ENCODE measurements around the gene NACAD.

NACAD gene

DNA sequence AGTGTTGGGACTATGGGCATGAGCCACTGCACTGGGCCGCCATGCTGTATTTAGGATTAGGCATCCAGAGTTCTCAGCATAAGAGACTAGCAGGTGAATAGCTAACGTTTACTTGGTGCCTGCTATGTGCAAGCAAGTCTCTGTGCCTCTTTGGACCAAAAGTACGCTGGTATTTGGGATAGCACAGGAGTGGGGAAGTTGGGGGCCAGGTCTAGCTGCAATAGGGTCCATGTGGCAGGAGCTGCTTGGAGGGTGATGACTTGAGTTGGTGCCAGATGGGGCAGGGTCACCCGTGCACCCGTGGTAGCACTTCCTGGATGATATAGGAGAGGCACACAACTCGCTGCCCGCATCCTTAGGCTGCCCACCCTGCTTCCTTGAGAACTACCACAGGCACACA, 22.4 kb downstream of the NACAD start:
- Mint-ChIP-seq H3K9me3 (no peaks in the 10 kb centered on the region), H3K27me3 (ENCODE audit: low read depth) (no peaks in the 10 kb centered on the region), H3K27ac (no peak overlapping the region), H3K4me1 (no peaks in the 10 kb centered on the region), H3K36me3 (ENCODE audit: low read depth) (peaks cover 39% of the 10 kb centered on the region), H3K4me3 (no peak overlapping the region)
- TF ChIP-seq, protein P1, sequence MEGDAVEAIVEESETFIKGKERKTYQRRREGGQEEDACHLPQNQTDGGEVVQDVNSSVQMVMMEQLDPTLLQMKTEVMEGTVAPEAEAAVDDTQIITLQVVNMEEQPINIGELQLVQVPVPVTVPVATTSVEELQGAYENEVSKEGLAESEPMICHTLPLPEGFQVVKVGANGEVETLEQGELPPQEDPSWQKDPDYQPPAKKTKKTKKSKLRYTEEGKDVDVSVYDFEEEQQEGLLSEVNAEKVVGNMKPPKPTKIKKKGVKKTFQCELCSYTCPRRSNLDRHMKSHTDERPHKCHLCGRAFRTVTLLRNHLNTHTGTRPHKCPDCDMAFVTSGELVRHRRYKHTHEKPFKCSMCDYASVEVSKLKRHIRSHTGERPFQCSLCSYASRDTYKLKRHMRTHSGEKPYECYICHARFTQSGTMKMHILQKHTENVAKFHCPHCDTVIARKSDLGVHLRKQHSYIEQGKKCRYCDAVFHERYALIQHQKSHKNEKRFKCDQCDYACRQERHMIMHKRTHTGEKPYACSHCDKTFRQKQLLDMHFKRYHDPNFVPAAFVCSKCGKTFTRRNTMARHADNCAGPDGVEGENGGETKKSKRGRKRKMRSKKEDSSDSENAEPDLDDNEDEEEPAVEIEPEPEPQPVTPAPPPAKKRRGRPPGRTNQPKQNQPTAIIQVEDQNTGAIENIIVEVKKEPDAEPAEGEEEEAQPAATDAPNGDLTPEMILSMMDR (IDR thresholded peaks at IDR 0.05; ENCODE audit: unreplicated experiment in 3 of 3) = no peak

DNA sequence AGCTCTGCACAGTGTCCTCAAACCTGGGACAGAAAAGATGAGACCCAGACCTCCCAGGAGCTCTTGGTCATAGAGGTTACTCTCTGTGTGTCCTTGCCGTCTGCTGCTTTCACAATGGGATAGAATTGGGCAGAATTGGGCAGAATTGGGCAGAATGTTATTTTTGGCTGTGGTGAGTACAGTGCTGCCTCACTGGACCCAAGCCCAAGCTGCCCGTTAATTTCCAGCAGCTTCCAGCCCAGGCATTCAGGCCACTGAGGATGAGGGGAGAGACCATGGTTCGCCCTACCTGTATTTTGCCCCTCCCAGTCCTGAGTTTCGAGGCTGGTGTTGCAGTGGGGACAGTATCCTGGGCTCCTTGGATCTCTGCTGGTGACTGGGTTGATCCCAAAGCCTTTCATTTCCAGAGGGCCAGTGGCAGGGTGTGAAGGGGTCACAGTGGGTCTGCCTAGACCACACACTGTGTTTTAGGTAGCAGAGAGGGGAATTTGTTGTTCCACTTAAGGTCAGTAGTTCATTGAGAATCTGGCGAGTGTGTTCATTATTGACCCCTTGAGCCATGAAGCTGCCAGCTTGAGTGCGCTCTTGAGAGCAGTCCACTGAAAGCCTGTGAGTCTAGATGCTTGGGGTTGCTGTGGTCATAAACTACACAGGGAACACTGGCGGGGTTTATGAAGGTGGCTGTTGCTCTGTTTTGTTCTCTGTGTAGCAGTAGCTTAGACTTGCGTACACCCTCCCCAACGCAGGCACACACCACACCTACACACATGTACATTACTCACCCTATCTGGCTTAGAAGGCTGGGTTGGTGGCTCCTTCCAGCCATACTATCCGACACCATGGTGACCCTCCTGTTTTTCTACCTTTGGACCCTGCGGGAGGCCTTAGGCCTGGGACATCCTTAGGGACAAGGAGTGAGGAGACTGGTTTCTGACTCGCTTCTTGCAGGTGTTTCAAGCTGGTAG, 23.5 kb downstream of the NACAD start:
- H3K4me1 Mint-ChIP-seq = no peaks in the 10 kb centered on the region
- H3K27ac Mint-ChIP-seq = no peak overlapping the region
- TF ChIP-seq, protein P1 (IDR thresholded peaks at IDR 0.05; ENCODE audit: unreplicated experiment in 3 of 3) = no peak
- H3K36me3 Mint-ChIP-seq (ENCODE audit: low read depth) = peaks cover 46% of the 10 kb centered on the region
- H3K9me3 Mint-ChIP-seq = no peaks in the 10 kb centered on the region
- no peaks in the 10 kb centered on the region for H3K27me3 Mint-ChIP-seq (ENCODE audit: low read depth)
- H3K4me3 Mint-ChIP-seq = no peak overlapping the region

DNA sequence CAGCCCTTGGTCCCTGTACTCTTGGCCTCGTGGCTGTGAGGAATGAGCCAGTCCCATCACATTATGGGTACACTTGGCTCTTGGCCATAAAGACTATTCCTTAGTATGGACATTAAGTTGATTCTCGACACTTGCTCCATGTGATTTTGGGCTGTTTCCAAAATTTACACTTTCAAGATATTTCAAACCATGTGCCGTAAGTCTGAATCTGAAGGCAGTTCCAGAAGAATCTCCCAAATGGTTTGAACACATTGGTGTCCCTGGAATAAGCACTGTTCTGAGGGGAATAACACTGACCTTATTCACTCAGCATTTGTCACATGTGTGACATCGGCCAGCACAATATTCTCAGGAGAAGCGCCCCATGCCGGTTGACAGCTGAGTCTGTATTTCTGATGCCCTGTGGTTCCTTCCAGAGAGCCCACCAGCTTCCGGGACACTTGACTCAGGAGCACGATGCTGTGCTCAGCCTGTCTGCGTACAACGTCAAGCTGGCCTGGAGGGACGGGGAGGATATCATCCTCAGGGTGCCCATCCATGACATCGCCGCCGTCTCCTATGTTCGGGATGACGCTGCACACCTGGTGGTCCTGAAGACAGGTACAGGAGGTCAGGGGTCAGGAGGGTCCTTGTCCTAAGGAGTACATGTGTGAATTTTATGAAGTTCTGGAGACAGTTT, 24.6 kb downstream of the NACAD start:
- no peaks in the 10 kb centered on the region for H3K27me3 Mint-ChIP-seq (ENCODE audit: low read depth)
- no peaks in the 10 kb centered on the region for H3K9me3 Mint-ChIP-seq
- H3K36me3 Mint-ChIP-seq (ENCODE audit: low read depth) = peaks cover 46% of the 10 kb centered on the region
- H3K4me1 Mint-ChIP-seq = no peaks in the 10 kb centered on the region
- H3K27ac Mint-ChIP-seq = no peak overlapping the region
- no peak overlapping the region for H3K4me3 Mint-ChIP-seq
- TF ChIP-seq, protein P1 (IDR thresholded peaks at IDR 0.05; ENCODE audit: unreplicated experiment in 3 of 3) = no peak

DNA sequence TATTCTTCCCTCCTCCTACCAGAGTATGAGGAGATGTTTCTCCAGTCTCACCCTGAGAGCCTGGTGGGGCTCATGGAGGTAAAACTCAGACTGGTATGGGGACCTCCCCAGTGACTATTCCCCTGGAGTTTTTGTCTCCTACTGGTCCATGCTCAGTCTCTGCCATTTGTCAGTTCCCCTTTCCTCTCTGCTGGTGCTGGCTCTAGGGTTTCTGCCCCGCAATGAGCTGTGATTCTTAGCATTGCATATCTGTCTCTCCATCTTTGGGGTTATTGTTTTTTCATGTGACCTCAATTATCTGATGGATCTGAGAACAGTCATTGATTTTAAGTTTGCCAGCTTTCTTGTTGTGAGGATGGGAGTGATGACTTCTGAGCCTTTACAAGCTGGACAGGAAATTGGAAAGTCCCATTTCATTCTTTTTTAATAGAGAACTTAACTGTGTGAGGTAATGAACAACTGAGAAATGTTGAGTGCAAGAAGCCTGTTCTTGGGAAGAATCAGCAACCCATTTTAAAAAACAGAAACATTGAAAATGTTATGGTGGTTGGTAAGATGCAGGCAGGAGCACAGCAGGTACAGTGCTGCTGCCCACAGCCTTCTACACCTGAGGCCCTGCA, 26.9 kb downstream of the NACAD start:
- H3K27me3 Mint-ChIP-seq (ENCODE audit: low read depth) = no peaks in the 10 kb centered on the region

DNA sequence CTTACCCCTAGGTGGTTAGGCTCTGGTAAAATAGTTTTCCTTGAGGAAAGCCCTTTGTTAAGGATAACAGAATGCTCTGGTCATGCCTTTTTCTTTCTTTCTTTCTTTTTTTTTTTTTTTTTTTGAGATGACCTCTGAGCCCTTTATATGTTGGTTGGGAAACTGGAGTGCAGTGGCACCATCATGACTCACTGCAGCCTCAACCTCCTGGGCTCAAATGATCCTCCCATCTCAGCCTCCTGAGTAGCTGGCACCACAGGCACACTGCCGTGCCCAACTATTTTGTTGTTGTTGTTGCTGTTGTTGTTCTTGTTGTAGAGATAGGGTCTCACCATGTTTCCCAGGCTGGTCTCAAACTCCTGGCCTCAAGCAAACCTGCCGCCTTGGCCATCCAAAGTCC, 27.4 kb downstream of the NACAD start:
- peaks cover 47% of the 10 kb centered on the region for H3K36me3 Mint-ChIP-seq (ENCODE audit: low read depth)
- H3K9me3 Mint-ChIP-seq = no peaks in the 10 kb centered on the region
- no peaks in the 10 kb centered on the region for H3K4me1 Mint-ChIP-seq
- TF ChIP-seq, protein P1 (IDR thresholded peaks at IDR 0.05; ENCODE audit: unreplicated experiment in 3 of 3) = no peak
- H3K27ac Mint-ChIP-seq = no peak overlapping the region
- no peaks in the 10 kb centered on the region for H3K27me3 Mint-ChIP-seq (ENCODE audit: low read depth)
- H3K4me3 Mint-ChIP-seq = no peak overlapping the region

More for the DNA sequence above, 26.9 kb downstream of the NACAD start:
- no peaks in the 10 kb centered on the region for H3K4me1 Mint-ChIP-seq
- H3K4me3 Mint-ChIP-seq = no peak overlapping the region
- H3K27ac Mint-ChIP-seq = no peak overlapping the region
- TF ChIP-seq, protein P1 (IDR thresholded peaks at IDR 0.05; ENCODE audit: unreplicated experiment in 3 of 3) = no peak
- peaks cover 47% of the 10 kb centered on the region for H3K36me3 Mint-ChIP-seq (ENCODE audit: low read depth)
- no peaks in the 10 kb centered on the region for H3K9me3 Mint-ChIP-seq

Data from nephron (organoid).